GM21515 (cell line): Measurements from ENCODE around the gene CAMTA2.

Experiments
- ATAC-seq: cut with Tn5 transposase; IDR thresholded peaks from one replicate; pipeline ENCODE4 v1.9.1; 2021; ENCODE audit not compliant: unreplicated experiment

CAMTA2 gene

GRCh38 chr17:4948166-4948930, 39.1 kb downstream of the CAMTA2 start, which contains the start of gene PFN1:
TSS of gene PFN1 (minus strand) at chr17:4948530. CDS start at chr17:4948394, 136 bp downstream.
- no peak for ATAC-seq

DNA sequence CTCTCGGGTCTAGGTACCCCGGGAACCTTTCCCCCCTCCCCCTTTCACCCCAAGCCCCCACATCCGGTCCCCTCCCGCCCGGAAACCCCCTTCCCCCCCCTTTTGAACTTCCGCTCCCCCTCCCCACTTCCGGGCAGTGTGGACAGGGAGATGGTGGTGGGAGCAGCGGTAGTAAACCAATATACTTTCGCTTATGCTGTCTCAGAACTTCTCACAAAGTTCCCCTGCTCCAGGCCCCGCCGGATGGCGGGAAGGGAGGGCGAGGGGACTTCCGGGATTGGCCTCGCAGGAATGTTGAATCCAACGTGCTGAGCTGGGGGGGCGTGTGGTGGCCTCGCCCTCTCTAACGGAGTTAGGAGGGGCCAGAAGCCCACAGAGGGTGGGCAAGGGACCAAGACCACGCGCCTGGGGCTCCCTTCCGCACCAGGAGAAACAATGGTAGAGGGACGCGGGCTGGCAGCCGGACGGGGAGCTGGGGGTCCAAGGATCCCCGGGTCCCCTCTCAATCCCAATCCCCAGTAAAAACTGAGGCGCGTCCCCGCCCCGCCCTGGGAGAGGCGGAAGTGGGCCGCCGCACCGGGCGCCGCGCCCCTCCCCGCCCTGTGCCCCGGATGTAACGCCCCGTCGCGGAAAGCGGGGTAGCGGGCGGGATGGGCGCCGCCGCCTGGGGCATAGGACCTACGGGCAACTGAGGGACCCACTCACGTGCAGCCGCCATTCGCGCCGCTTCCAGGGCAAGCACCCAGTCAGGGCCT, 39.9 kb downstream of the CAMTA2 start:
- ATAC-seq, result no peak

GRCh38 chr17:4947010-4947410, 40.5 kb downstream of the CAMTA2 start:
- ATAC-seq, result no peak

GRCh38 chr17:4946312-4946976, 41.0 kb downstream of the CAMTA2 start:
- ATAC-seq, result no peak

GRCh38 chr17:4945944-4946280, 41.6 kb downstream of the CAMTA2 start:
- no peak for ATAC-seq

DNA sequence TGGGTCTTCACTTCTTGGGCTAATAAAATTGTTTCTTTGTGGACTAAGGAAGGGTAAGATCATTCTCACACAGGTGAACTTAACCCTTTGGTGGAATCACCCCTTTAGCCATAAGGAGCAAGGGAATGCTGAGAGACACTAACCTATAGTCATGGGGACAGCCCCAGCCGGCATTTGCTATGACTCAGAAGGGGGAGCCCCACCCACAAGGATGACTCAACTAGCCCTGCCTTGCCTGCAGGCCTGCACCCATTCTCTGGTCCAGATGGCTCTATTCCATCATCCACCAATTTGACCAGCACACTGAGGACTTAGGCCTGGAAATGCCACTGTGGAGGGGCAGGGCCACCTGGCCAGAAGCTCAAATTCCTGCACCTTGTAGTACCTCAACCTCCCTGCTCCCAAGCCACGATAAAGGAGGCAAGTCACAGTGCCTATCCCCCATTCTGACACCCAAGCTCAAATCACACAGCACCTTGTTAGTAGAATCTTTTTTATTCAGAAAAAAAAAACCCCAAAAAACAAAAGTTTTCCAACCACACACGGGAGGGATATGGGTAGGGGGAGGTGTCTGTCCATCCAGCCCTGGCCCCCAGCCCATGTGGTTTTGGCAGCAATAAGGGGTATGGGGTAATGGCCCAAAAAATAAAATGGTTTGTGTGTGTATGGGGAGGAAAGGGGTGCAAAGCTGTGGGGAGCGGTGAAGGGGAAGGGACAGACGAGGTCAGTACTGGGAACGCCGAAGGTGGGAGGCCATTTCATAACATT, 42.1 kb downstream of the CAMTA2 start:
- ATAC-seq, result no peak

DNA sequence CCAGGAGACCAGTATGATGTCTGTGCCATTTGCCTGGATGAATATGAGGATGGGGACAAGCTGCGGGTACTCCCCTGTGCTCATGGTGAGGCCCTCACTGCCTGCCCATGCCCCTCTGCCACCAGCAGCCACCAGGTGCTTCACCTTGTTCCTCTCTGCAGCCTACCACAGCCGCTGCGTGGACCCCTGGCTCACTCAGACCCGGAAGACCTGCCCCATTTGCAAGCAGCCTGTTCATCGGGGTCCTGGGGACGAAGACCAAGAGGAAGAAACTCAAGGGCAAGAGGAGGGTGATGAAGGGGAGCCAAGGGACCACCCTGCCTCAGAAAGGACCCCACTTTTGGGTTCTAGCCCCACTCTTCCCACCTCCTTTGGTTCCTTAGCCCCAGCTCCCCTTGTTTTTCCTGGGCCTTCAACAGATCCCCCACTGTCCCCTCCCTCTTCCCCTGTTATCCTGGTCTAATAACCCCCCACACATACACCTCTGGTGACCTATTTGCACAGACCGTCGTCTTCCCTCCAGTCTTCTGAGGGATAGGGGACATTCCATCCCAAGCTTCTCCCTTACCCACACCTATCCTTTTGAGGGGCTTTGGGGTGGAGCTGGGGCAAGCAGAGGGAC, 42.8 kb downstream of the CAMTA2 start:
- ATAC-seq, result no peak

- ATAC-seq, result no peak
Measured at GRCh38 chr17:4944163-4944553, 43.3 kb downstream of the CAMTA2 start.

- ATAC-seq, result no peak
Measured at GRCh38 chr17:4942760-4943508, 44.5 kb downstream of the CAMTA2 start.

DNA sequence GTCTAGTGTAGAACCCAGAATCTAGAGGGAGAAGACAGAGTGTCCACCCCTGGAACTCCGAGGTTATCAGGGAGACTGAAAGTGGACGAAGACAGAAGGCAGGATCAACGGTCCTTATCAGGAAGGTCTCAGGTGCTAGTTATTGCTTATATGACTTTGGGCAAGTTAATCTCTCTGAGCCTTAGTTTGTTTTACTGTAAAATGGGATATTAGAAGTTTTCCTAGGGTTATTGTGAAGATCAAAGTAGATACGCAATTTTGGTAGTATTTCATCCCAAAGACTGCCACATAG, 46.2 kb downstream of the CAMTA2 start:
- no peak for ATAC-seq

GRCh38 chr17:4940555-4941318, 46.7 kb downstream of the CAMTA2 start:
- no peak for ATAC-seq

GRCh38 chr17:4939796-4940554, 47.5 kb downstream of the CAMTA2 start, which contains the start of the genes RNF167 and SLC25A11:
TSS of gene RNF167 (plus strand) at chr17:4940268. CDS start at chr17:4940910, 642 bp downstream.
TSS of gene SLC25A11 (minus strand) at chr17:4940046. CDS start at chr17:4939910, 136 bp downstream.
- ATAC-seq, result peak; percentile 67

DNA sequence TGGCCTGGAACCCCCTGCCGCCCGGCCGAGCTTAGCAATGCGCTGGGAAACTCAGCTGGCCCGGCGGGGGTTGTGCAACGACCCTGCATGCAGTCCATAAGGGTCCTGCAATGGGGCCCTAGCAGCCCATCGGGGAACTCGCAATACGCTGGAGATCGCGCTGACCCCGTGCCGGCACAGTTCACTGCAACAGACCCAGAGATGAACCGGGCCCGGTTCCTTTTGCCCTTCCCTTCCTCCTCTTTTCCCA, 48.0 kb downstream of the CAMTA2 start:
- ATAC-seq, result no peak

- no peak for ATAC-seq
Measured at GRCh38 chr17:4938688-4939545, 48.6 kb downstream of the CAMTA2 start.

- ATAC-seq, result no peak
Measured at GRCh38 chr17:4938069-4938491, 49.4 kb downstream of the CAMTA2 start.

GRCh38 chr17:4937553-4937952, 49.9 kb downstream of the CAMTA2 start:
- no peak for ATAC-seq

- no peak for ATAC-seq
Measured at GRCh38 chr17:4936436-4936835, 51.0 kb downstream of the CAMTA2 start.

DNA sequence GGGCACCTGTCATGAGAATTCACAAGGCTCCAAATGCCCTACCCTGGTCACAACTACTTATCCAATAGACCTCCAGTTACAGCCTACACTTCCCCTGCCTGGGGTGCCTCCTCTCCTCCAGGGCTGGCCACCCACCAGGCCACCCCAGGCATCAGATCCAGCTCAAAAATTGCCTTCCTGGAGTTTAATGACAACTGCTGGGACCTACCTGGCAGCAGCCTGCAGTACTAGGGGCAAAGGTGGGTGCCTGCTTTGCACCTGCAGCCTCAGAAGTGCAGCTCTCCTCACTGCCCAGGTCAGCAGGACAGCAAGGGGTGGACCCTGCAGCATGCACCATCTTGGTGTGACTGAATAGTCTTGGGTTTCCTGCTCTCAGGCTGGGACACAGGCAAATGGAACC, 51.8 kb downstream of the CAMTA2 start:
- ATAC-seq, result no peak
